NCI-H526 treated with DMSO at 0.1 percent for 48 hours (cell line): ENCODE data around the gene MTA1.

ENCODE experiments used
- DNase-seq: peaks from one replicate; lab custom pipeline; 2025; lab: John Stamatoyannopoulos, UW

Gene MTA1

DNA sequence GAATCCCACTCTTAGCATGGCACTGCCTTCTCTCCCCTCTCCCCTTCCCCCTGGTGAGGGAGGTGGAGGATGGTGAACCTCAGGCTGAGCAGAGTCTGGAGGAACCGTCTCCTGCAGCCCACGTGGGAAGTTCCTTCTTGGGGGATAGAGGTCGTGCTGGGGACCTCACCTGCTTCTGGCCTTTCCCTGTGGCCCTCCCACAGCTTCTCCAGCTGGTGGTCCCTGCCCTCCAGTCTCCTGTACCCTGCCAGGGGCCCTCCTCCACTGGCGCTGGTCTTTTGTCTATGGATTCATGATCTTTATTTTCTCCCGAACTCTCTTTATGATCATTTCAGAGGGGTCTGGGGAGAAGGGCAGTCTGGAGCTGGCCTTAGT is 9.0 kb upstream of the MTA1 start:
- DNase-seq = no peak

DNA sequence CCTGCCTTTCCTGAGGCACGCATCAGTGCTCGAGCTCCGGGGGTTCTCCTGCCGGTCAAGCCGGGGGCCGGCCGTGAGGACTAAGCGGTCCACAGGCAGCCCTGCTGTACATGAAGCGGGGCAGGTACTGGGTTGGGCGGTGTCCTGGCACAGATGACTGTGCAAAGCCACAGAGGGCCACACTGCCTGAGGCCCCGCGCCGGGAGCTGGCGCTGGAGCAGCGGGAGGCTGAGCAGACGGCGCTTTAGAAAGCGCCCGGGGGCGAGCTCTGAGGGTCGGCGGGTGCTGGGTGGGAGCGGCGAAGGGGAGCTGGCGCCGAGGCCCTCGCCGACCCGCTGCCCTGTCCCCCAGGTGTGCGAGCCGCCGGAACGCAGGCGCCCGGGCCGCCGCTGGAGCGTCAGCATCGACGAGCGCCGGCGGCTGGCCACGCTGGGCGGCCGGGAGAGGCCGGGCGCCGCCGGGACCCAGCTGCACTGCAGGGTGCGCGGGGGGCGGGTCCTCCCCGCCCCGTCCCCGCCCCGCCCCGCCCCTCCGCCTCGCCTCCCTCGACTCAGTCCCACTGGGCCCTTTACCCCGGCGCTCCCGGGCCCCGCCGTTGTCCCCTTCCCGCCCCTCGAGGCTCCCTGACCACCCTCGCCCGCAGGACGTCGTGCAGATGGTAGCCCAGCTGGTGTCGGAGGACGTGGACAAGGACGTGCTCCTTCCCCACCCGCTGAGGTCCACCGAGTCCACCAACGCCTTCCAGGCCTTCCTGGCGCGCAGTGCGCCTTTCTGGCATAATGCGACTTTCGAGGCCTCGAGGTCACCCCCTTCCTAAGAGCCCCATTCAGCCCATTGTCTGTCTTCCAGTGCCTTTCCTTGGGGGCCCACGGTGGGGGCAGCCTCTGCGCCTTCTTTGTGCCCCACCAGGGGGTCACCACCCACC is 8.3 kb upstream of the MTA1 start:
- DNase-seq = no peak

DNA sequence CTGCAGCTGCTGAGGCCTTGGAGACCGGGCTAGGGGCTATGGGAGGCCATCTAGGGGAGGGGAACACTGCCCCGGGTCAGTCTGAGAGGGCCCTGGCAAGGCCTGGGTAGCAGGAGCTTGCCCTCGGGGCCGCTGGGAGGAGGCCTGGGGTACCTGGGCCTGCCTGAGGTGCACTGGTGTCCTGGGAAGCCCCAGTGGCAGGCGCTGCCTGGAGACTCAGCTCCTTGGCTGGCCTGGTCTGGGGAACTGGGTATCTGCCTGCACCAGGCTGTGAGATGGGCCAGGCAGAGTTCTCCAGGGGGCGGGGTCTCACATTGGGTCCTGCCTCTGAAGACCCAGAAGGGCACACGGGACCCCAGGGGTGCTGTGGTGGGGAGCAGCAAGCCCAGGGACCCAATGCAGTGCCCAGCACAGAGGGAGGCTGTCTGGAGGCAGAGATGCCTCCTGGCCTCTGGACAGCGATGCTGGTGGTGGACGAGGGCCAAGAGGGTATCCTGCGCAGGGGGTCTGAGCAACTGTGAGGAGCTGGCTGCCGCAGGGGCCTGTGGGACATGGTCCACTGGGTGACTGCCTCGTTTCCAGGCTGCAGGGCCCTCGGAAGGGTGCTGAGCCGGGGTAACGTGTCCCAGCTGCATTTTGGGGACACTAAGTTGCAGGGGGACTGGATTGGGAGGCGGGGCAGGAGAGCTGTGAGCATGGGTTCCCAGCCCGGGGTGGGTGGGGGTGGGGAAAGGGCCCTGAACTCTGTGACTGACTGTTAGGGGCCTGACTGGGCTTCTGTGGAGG is 7.4 kb upstream of the MTA1 start:
- DNase-seq = no peak

GRCh38 chr14:105412771-105413543 is 6.7 kb upstream of the MTA1 start:
- no peak for DNase-seq

GRCh38 chr14:105413544-105413886 is 6.1 kb upstream of the MTA1 start:
- DNase-seq = no peak

DNA sequence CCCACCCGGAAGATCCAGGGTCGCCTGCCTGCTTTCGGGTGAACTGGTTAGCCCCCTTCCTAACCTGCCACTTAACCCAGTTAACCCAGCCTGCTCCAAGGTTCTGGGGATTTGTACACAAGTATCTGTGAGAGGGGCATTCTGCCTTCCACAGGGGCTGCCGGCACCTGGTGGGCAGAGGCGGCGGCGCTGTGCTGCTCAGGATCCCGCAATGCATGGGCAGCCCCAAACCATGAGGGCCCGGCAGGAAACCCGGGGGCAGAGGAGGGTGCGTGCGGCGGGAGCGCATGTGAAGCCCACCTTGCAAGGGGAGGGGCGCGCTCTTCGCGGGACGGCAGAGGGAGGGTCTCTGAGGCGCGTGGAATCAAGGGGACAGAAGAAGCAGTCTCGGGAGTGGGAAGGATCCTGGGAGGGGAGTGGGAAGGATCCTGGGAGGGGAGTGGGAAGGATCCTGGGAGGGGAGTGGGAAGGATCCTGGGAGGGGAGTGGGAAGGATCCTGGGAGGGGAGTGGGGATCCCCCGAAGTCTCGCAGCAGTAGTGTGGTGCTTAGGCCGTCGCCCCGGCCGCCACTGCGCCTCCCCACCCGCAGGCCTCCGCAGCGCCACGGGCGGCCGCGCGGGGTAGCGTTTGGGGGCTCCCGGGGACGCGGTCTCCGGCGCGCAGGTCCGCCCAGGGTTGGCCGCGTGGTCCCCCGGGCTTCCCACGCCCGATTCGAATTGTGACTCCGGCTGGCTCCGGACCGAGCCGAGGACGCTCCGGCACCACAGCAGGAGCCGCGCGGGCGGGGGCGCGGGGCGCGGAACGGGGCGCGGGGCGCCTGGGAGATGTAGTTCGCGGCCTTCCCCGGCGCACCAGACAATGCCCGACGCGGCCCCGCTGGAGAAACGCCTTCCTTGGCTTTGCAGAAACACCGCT is 4.9 kb upstream of the MTA1 start:
- DNase-seq = peak; percentile 44

DNA sequence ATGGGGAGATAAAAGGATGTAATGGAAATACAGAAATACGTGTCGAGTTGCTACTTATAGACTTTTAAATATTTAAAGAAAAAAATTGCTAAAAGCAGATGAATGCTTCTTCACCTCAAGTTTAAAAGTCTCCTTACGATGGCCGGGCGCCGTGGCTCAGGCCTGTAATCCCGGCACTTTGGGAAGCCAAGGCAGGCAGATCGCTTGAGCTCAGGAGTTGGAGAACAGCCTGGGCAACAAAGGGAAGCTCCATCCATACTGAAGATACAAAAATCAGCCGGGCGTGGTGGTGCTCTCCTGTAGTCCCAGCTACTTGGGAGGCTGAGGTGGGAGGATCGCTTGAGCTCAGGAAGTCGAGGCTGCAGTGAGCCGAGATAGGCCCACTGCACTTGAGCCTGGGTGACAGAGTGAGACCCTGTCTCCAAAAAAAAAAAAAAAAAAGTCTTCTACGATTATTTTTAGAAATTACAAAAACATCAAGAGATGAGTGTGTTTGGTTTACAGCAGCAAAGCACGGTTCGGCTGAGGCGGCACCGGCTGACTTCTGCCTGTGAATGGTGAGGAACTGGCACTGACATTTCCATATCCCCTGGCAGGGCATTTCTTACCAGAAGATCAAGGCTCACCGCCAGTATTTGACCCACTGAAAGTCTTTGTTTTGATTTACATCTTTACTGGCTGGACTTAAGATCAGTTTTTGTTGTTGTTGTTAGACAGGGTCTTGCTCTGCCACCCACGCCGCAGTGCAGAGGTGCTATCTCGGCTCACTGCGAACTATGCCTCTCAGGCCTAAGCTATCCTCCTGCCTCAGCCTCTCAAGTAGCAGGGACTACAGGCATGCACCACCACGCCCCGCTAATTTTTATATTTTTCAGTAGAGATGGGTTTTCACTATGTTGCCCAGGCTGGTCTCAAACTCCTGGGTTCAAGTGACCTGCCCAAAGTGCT is 3.9 kb upstream of the MTA1 start:
- no peak for DNase-seq

DNA sequence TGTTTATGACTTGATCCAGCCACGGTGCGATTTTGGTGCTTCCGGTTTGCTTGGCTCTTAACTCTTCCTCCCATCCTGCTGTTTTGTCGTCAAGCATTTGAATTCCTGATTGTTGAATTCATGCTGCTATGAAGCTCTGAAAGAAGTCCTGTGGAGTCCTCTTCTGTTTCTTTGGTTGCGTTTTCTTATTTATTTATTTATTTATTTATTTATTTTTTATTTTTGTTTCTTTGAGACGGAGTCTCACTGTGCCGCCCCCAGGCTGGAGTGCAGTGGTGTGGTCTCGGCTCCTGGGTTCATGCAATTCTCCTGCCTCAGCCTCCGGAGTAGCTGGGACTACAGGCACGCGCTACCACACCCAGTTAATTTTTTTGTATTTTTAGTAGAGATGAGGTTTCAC is 3.0 kb upstream of the MTA1 start:
- DNase-seq = no peak

DNA sequence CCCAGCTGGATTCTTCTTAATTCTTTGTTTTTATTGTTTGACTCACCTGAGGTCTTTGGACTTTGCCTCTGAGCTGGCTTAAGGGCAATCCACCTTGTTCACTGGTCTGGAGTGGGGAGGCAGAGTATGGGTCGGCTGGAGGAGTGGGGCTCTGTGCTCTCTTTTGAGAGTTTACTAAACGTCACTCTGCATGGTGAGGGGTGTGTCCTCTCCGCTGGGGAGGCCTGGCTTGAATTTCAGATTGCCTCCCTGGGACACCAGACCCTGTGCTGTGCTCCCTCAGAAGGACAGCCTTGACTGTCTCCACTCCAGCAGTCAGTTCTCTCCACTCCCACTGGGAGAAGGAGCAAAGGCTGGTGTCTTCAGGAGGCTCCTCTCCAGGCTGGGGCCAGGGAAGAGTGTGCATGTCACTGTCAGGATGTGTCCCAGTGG is 1.9 kb upstream of the MTA1 start:
- no peak for DNase-seq

GRCh38 chr14:105418269-105419194 is 1.1 kb upstream of the MTA1 start:
- no peak for DNase-seq

DNA sequence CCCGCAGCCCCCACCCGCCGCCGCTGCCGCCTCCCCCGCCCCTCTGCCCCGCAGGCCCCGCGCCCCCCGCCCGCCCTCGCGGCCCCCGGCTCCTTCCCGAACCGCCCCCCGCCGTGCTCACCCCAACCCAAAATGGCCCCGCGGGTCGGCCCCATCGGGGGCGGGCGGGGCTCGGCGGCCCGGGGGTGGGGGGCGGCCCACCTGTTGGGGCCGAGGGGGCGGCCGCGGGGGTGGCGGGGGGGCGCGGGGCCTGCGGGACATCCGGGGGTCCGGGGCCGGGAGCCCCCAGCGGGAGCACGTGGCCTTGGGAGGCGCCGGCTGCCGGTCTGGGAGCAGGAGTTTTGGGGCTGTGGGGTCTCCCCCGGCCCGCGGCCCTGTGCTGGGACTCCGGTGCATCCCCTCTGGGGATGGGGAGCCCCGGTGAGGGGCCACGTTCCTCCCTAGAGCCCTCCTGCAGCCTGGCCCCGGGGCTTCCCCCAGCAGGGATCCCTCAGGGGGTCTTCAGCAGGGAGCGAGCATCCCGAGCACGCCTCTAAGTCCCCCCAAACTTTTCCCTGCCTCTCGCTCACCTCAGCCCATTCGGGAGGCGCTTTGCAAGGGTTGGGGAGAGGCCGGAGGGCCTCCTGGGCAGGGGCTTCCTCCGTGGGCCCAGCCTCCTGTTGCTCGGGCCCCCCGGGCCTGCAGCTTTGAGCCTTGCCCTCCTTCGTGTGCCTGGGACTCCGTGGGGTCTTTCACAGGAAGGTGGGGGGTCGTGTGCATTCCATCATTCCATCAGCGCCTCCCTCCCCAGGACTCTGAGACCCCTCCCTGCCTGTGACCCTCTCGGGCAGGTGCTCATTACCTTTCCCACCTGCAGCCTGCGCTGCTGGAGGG is 710 bp downstream of the MTA1 start:
- DNase-seq = no peak

GRCh38 chr14:105420974-105421674 is 1.5 kb downstream of the MTA1 start:
- no peak for DNase-seq

- DNase-seq = no peak
These were observed 2.3 kb downstream of the MTA1 start for GRCh38 chr14:105421723-105422615.

GRCh38 chr14:105422695-105423487 is 3.3 kb downstream of the MTA1 start:
- DNase-seq = no peak

DNA sequence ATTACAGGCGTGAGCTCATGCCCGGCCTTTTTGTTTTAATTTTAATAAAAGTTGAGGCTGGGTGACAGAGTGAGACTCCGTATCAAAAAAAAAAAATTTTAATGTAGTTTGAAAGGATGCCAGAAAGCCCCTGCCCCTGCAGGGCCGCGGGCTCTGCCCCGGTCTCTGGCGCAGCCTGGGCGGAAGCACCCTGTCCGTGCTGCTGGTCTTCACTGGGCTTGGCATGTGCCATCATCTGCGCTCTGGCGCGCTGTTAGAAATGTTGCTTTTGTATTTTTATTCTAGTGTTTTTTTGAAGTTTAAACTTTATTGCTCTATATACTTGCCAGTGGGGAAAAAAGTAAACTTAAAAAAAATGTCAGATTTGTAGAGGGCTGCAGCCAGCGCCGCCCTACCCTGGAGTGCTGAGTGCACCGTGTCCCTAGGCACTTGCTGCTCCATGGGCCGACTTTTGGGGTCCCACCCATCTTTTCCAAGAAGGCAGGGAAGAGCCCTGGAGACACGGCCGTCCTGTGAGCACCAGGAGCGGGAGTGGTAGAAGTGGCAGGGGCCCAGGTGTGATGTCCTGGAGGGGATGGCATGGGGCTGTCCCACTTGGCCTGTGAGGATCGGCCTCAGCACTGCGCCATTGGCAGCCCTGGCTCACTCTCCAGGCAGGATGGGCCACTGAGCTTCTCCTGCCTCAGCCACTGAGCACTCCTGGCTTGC is 4.0 kb downstream of the MTA1 start:
- DNase-seq = no peak
